Occipital lobe (tissue), 2 donors: ENCODE measurements around the gene TLCD5. TPM values are rescaled to one million over a fixed set of nuclear protein-coding genes. Genes with fewer than 3 reads are reported as not detected.
A peak's percentile ranks its signal among the peaks of the same experiment; 100 is the strongest.

Experiments used
- DNase-seq: peaks from one replicate; lab custom pipeline; 2025; lab: John Stamatoyannopoulos, UW
- total RNA-seq: library from RNA; depleted of rRNA; stranded (reverse); fragments of >200 nt; gene quantifications from one replicate; pipeline ENCODE4 v1.2.3, GENCODE V29; 2014

TLCD5 gene
- total RNA-seq: 22.9 TPM

- DNase-seq: peak; percentile 70
Measured at GRCh38 chr11:120324932-120325810, at the start of gene TLCD5. TLCD5 (plus strand) TSS chr11:120325299; CDS start chr11:120327442, 2,143 bp downstream.

DNA sequence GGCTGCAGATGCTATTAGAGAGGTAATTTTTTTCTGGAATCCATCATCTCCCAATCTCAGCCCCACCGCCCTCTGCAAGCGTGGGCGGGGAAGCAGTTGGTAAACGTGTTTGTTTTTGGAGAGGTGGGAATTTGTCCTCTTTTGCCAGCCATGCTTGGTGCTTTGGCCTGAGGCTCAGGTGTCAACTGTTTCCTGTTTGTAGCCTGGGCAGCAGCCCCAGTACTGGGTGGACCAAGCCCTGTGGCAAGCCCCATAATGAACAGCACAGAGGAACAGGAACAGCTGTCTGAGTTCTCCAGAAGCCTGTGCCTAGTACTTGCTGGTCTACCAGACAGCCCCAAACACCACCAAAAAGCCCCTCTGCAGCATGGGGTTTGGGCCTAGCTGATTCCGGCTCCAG is 45.6 kb upstream of the TLCD5 start:
- no peak for DNase-seq

DNA sequence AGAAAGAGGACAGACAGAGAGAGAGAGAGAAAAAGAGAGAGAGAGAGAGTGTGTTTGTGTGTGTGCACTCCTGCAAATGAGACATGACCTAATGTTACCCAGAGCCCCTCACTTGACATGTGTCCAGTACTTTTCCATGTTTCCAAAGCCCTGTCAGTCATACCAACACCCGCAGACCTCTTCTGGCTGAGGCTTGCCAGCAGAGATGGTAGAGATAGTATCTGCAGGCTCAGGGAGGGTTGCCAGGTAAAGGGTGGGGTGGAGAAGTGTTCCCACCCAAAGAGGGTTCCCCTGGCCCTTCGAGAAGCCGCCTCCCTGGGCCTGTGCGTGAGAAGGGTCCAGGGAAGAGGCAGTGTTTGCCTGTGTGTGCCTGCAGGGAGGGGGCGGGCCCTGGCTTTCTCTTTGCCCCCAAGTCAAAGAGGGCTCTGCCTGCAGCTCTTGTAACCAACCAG is 44.5 kb upstream of the TLCD5 start:
- no peak for DNase-seq

DNA sequence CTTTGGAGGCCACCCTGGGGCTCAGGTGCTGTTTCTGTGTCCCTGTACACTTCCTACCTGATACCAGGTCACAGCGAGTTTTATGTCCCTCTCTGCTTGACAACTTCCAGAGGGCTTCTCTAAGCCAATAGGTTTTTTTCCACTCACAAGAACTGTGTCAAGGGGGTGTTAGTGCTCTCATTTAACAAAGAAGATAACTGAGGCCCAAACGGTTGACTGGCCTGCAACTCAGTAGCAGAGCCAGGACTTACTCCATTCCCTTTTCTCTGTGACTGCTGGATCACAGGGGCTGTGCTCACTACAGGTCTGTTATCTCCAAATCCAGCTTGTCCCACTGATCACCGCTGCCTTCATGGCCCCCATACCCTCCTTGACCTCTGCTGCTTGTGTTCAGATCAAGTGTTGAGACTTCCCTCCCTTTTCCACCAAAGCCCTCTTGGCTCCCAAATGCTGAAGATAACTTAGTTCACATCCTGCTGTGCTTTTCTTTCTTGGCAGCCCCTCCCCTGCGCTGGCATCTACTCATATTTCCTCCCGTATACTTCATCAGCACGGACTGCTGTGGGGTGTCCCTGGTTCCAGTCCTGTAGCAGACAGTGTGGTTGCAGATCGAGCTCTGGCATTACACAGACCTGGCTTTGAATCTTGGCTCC is 43.8 kb upstream of the TLCD5 start:
- no peak for DNase-seq

DNA sequence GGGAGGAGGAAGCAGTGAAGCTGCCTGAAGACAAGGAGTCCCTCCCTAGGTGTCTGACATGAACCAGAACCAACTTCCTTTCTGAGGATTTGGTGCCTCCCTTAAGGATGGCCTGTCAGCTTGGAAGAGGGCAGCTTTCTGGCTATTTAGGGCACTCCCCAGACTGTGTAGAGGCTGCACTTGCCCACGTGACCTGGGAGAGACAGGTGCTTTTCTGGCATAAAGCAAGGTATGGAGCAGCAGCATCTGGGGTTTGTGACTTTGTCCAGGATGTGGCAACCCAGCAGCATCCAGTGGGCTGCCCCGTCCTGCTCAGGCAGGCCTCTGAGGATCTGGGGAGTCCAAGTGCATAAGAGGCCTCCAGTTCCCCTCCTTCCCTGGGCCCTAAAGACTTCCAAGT is 42.0 kb upstream of the TLCD5 start:
- DNase-seq: no peak

- no peak for DNase-seq
Measured at GRCh38 chr11:120284272-120284671, 40.8 kb upstream of the TLCD5 start.

GRCh38 chr11:120285256-120285655 is 39.8 kb upstream of the TLCD5 start:
- DNase-seq: no peak

DNA sequence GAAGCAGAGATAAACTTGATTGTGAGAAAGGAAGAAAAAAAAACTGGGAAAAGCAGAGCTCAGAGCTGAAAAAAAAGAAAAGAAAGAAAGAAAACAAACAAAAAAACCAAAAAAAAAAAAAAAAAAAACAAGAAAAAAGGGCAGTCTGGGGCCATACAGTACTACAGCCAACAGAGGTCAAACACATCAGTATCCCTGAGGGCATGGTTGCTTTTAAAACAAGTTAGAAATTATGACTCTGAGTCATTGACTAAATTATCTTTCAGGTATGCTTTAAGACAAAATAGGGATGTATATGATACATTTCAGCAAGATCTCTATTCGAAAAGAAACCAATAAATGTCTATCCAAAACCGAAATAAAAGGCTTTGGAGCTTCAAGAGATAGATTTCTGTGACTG is 37.1 kb upstream of the TLCD5 start:
- DNase-seq: no peak

GRCh38 chr11:120289426-120289825 is 35.7 kb upstream of the TLCD5 start:
- DNase-seq: no peak

- no peak for DNase-seq
Measured at GRCh38 chr11:120290956-120291355, 34.1 kb upstream of the TLCD5 start.

GRCh38 chr11:120293038-120293800 is 31.9 kb upstream of the TLCD5 start:
- DNase-seq: no peak

DNA sequence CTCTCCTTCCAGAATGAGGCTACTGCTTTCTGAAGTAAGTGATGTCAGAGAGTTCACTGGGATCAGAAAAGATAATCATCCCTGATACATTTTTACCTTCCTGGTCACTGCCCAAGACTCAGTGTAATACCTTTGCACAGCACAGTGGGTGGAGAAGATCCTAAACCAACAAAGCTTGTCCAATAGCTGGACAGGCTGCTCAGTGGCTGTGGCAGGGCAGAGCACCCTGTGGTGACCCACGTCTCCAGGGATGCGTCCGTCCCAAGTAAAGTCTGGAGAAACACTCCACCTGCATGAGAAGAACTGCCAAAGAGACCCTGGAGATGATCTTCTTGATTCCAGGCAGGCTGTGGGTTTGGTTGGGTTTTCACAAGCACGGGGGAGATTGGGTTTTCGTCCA is 31.0 kb upstream of the TLCD5 start:
- no peak for DNase-seq

GRCh38 chr11:120295099-120295498 is 30.0 kb upstream of the TLCD5 start:
- no peak for DNase-seq

GRCh38 chr11:120296554-120296953 is 28.5 kb upstream of the TLCD5 start:
- DNase-seq: no peak

DNA sequence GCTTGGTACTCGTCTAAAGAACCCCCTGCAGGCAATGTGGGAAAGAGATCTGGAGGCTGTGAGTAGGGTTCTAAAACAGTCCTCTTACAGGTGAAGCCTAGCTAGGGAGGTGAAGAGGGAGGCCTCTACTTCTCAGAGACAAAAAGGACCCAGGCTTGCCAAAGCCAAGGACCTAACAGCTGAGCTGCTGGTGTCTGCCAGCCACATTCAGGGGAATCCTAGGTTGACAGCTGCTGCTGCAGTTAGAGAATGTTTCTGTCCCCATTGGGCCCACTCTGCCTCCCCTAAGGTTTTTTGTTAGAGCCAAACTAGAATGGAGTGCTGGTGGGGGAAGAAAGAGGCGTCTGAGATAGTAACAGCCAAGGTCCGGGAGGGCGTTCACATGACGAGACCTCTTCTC is 26.6 kb upstream of the TLCD5 start:
- DNase-seq: no peak

- DNase-seq: no peak
Measured at GRCh38 chr11:120302001-120302805, 22.9 kb upstream of the TLCD5 start.

DNA sequence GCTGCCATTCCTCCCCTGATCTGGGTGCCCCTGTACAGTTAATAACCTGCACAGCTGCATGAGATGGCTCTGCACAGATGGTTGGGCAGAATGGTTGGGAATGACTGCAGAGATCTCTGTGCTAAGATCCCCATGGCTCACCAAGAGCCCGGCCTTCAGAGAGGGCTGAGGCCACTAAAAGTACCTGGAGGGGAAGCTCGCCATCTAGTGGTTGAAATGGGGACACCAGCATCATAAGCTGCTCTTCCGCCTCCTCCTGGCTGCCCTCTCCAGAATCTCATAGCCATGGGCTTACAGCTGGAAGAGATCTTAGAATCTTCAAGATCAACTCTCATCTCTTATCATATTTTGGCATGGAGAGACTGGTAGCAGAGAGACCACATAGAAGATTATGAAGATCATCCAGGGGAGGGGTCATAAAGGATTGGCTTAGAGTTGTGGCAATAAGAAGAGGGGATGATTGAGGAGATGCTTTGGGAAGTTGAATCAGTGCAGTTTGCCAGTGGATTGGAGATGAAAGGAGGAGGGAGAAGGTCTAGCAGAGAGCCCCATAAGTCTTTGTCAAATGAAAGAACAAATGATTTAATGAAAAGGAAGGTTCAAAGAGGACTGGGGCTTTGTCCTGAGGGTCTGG is 22.0 kb upstream of the TLCD5 start:
- DNase-seq: peak; percentile 13

DNA sequence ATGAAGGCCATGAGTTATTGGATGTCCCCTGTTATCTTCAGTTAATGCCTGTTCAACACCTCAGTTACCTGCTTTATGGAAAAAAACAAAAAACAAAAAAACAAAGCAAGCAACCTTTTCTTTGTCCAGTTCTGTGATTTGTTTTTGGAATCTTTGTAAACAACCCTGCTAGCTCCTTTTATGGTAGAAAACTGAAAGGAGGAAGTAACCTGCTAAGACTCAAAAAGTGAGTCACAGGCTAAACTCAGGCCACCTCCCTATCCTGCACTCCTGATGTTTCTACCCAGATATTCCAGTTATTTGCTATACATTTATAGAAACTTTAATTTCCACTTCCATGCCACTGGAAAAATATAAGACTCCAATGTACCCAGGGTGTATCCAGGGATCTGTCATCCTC is 20.6 kb upstream of the TLCD5 start:
- DNase-seq: no peak

- DNase-seq: no peak
Measured at GRCh38 chr11:120305286-120305685, 19.8 kb upstream of the TLCD5 start.

GRCh38 chr11:120306519-120307242 is 18.4 kb upstream of the TLCD5 start:
- no peak for DNase-seq
